ENCODE results near the gene TMCO6. TPM values are rescaled to one million over a fixed set of nuclear protein-coding genes. Genes with fewer than 3 reads are reported as not detected.
"Not testable (repeated sequence)": the region's sequence is repeated elsewhere in the genome, so short reads cannot be mapped to it uniquely, and the experiment has no call there.

The TMCO6 gene
- polyA plus RNA-seq, 1 experiment = 7.5 TPM

- no peak for TF ChIP-seq CTCF (IDR thresholded peaks at IDR 0.05; ENCODE audit: insufficient read depth, low read depth, low read length)
- CTCF ChIA-PET = no interaction called here
These were observed 28.2 kb upstream of the TMCO6 start for GRCh38 chr5:140611020-140611521.

GRCh38 chr5:140622301-140622700 lies 16.9 kb upstream of the TMCO6 start:
- no peak for DNase-seq (ENCODE audit: low read depth)
- Histone ChIP-seq H3K4me3 (ENCODE audit: low read depth, low read length) (no peak overlapping the region), H3K36me3 (ENCODE audit: control insufficient read depth, insufficient read depth, low read length) (no peaks in the 10 kb centered on the region), H3K27me3 (ENCODE audit: control insufficient read depth, insufficient read depth, low read length) (0 out of 2 replicates have a peak, but pooled peaks cover 3% of the 10 kb centered on the region)
- ChIA-PET POLR2A (no interaction called here), CTCF (no interaction called here)
- TF ChIP-seq CTCF (IDR thresholded peaks at IDR 0.05; ENCODE audit: insufficient read depth, low read depth, low read length) = no peak

More at GRCh38 chr5:140611020-140611521, 28.2 kb upstream of the TMCO6 start:
- peaks cover 2% of the 10 kb centered on the region; the same call in 1 of the 2 replicates for H3K27me3 ChIP-seq (ENCODE audit: control insufficient read depth, insufficient read depth, low read length)
- DNase-seq (ENCODE audit: low read depth) = no peak
- no peaks in the 10 kb centered on the region for H3K36me3 ChIP-seq (ENCODE audit: control insufficient read depth, insufficient read depth, low read length)
- no peak overlapping the region for H3K4me3 ChIP-seq (ENCODE audit: low read depth, low read length)
- POLR2A ChIA-PET = no interaction called here

- H3K36me3 ChIP-seq (ENCODE audit: control insufficient read depth, insufficient read depth, low read length); H3K4me3 ChIP-seq (ENCODE audit: low read depth, low read length); DNase-seq (ENCODE audit: low read depth); H3K27me3 ChIP-seq (ENCODE audit: control insufficient read depth, insufficient read depth, low read length); POLR2A ChIA-PET: not testable (repeated sequence)
- CTCF ChIA-PET = interaction anchor here (1.0 kb wide), 1 partner anchor 31 kb away, joined by 3 read pairs; no protein-coding TSS in a partner anchor
These were observed 16.2 kb upstream of the TMCO6 start for GRCh38 chr5:140623061-140623460.

GRCh38 chr5:140624886-140625285 lies 14.4 kb upstream of the TMCO6 start:
- H3K36me3 ChIP-seq (ENCODE audit: control insufficient read depth, insufficient read depth, low read length); H3K4me3 ChIP-seq (ENCODE audit: low read depth, low read length); POLR2A ChIA-PET; DNase-seq (ENCODE audit: low read depth); H3K27me3 ChIP-seq (ENCODE audit: control insufficient read depth, insufficient read depth, low read length): not testable (repeated sequence)
- CTCF ChIA-PET = interaction anchor here (0.9 kb wide), 1 partner anchor 48 kb away, joined by 3 read pairs; no protein-coding TSS in a partner anchor

- Histone ChIP-seq H3K4me3 (ENCODE audit: low read depth, low read length) (no peak overlapping the region), H3K36me3 (ENCODE audit: control insufficient read depth, insufficient read depth, low read length) (no peaks in the 10 kb centered on the region), H3K27me3 (ENCODE audit: control insufficient read depth, insufficient read depth, low read length) (no peaks in the 10 kb centered on the region)
- POLR2A ChIA-PET = no interaction called here
- CTCF ChIA-PET = no interaction called here
- DNase-seq (ENCODE audit: low read depth) = no peak
- TF ChIP-seq CTCF (IDR thresholded peaks at IDR 0.05; ENCODE audit: insufficient read depth, low read depth, low read length) = no peak
These were observed 11.3 kb upstream of the TMCO6 start for GRCh38 chr5:140627972-140628371.

- no peak overlapping the region for H3K4me3 ChIP-seq (ENCODE audit: low read depth, low read length)
- TF ChIP-seq CTCF (IDR thresholded peaks at IDR 0.05; ENCODE audit: insufficient read depth, low read depth, low read length) = no peak
- CTCF ChIA-PET = no interaction called here
- H3K27me3 ChIP-seq (ENCODE audit: control insufficient read depth, insufficient read depth, low read length) = no peaks in the 10 kb centered on the region
- H3K36me3 ChIP-seq (ENCODE audit: control insufficient read depth, insufficient read depth, low read length) = no peaks in the 10 kb centered on the region
- no peak for DNase-seq (ENCODE audit: low read depth)
- POLR2A ChIA-PET = no interaction called here
These were observed 10.5 kb upstream of the TMCO6 start for GRCh38 chr5:140628711-140629110.

All from BJ (cell line).